NOMO-1 (cell line): Measurements from ENCODE around the gene TBC1D1.

Experiments
- DNase-seq, 2 experiments: peaks; one replicate each; lab custom pipeline; 2025; ENCODE audit not compliant: unreplicated experiment in 2 of 2; lab: John Stamatoyannopoulos, UW

The TBC1D1 gene

GRCh38 chr4:37889849-37890800 lies 759 bp upstream of the TBC1D1 start:
- DNase-seq = no peak

DNA sequence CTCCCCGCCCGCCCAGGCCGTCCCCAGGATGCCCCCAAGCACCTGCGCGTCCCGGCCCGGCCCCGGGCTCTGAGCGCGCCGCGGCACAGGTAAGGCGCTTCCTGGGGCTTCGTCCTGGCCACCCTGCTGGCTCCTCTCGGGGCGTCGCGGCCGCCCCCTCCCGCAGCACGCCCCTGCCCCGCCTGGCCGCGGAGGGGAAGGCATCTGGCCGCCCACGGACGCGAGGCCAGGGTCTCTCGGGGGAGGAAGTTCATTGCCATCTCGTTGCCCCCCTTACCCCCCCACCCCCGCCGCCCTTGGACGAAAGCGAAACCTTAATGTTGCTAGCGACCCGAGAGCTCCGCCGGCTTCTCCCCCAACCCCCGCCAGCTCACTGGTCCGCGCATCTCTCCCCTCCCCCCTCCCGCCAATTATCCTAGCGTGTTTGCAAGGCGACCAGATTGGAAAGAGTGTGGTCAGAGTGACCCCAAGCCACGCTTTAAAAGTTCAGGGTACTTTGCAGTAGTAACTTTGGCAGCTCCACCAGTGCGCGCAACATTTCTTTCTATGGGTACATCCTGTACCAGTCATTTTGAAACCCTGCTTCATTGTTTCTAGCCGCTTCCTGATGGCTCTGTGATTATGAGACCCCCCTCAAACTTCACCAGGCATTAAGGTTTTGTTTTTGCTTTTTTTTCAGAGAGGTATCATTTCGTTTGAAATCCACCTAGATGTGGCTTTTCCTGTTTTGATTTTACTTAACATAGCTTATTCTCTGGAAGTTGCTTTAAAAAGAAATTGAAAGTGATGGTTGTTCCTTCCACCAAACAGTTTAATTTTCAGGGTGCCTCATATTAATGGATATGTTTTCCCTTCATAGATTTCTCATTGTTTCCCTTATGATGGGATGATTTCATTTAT lies 626 bp downstream of the TBC1D1 start:
- peak; percentile 39 to 48 for DNase-seq

DNA sequence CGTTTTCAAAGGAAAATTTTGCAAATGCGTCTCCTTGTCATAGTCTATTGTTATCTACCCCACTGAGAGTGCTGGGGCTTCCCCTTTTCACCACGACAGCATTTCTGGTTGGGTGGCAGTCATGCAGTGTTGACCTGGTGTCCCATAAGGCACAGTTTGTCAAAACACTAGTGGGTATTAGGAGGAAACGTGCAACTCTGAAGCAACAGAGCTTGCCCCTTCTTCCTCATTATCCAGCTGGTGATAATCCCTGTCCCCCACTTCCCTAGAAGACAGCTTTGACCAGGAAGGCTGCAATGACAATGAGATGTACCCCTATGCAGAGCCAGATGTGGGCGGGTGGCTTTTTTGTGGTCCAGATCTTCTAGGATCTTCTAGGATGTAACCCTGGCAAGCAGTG lies 1.8 kb downstream of the TBC1D1 start:
- DNase-seq = peak; percentile 18 to 45

- no peak for DNase-seq
These were observed 2.3 kb downstream of the TBC1D1 start for GRCh38 chr4:37893164-37893563.

GRCh38 chr4:37895271-37895670 lies 4.4 kb downstream of the TBC1D1 start:
- no peak for DNase-seq

DNA sequence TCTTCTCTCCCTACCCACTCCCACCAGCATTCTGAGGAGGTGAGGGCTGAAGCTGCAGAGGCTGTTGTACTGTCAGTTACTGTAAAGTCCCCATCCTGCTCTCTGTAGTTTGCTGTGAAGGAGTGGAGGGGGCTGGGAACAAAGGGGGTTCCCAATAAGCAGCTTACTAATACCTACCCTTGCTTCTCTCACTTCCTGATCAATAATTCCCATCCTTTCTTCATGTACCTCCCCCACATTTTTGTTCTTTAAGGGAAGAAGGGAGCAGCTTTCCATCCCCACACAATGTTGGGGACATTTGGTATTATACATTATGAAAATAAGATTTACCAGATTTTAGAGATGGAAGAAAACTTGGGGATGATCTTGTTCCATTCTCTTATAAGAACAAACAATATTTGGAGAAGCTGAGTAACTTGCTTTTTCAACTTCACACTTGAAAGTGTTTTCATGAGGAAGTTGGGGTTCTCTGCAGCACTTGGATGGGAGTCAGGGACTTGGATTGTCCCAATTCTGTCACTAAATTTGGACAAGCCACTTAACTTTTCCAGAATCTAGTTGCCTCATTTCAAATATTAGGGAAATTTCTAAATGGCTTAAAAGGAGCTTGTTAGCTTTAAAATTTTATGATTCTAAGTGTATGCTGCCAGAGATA lies 5.4 kb downstream of the TBC1D1 start:
- no peak for DNase-seq

DNA sequence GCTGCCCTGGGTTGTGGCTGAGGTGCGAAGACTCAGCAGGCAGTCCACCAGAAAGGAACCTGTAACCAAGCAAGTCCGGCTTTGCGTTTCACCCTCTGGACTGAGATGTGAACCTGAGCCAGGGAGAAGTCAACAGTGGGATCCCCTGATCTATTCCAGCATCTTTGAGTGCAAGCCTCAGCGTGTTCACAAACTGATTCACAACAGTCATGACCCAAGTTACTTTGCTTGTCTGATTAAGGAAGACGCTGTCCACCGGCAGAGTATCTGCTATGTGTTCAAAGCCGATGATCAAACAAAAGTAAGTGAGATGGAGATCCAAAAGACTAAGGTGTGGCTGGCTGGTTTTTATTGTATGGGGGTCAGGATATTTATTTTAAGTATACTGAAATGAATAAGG lies 11.3 kb downstream of the TBC1D1 start:
- no peak for DNase-seq

DNA sequence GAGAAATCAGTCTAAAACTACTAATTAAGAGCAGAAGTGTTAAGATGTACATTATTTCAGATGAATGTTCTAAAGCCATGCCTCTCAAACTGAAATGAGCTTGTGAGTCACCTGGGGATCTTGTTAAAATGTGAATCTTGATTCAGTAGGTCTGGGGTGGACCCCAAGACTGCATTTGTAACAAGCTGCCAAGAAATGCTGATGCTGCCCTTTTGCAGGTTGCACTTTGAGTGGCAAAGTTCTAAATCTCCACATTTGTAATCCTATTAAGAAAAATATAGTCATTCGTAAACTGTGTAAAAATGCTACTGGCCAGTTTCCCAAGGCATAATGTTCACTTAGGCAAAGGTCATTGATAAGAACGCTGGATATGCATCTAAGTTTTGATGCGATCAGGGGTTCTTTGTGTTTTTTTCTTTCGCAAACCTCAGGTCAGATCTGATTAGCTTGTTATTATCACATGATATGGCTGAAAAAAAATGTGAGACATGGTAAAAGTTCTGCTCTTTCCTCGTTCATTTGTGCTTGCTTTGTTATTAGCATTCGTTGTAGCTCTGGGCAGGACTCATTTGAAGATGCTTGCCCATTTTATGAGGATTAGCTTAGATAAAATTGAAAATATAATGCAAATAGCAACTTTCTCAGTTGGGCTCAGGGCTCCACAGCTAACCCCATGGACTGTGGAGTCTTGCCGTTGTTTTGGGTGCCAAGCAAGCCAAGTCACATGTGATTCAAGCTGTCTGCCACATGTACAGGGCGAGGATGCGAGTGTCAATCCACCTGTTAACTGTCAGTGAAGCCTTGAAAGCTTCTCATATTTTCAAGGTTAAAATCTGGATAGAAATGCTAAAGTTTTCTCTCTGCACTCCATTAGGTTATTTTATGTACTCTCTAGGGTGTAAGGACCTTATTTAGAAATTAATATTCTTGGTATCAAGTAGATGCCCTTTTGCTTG lies 12.1 kb downstream of the TBC1D1 start:
- DNase-seq = no peak

DNA sequence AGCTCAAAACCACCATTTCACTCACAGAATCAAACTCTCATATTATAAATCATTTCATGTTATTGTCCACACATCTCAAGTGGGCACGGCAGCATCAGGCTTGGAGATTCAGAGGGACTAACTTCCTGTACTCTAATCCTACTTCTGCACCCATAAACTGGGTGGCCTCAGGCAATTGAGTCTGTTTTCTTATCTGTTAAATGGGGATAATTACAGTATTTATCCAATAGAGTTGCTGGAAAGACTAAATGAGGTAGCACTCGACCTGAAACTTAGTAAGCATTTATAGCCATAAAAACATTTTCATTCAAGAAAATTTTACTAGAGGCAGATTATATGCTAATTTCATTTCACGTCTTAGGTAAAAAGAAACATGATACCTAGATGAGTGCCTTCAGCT lies 13.0 kb downstream of the TBC1D1 start:
- no peak for DNase-seq

DNA sequence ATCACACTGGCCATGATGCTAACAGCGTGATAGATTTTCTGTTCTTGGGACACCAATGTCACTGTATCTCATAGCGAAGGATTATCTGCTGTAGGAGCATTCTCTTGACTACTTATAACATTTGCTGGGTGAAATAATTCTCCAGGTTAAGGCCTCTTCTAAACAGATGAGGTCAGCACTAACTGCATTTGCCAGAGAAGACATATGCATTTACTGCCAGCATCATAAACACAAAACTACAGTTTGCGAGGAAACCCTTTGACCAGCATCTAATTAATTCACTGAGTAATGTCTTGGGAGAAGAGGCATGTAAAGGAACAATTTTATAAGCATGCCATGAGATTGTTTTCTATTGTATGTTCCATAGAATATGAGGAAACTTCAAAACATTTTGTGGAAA lies 13.9 kb downstream of the TBC1D1 start:
- DNase-seq = no peak

DNA sequence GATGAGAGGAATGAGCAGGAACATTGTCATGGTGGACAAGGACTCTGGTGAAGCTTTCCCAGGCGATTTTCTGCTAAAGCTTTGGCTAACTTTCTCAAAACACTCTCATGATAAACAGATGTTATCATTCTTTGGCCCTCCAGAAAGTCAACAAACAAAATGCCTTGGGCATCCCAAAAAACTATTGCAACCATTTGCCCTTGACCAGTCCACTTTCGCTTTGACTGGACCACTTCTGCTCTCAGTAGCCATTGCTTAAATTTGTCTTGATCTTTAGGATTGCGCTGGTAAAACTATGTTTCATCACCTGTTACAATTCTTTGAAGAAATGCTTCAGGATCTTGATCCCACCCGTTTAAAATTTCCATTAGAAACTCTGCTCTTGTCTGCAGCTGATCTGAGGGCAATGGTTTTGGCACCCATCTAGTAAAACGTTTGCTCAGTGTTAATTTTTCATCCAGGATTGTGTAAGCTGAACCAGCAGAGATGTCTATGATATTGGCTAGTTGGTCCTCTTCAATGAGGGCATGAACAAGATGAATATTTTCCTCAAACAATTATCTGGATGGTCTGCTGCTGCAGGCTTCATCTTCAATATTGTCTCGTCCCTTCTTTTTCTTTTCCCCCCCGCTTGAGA lies 14.8 kb downstream of the TBC1D1 start:
- DNase-seq = no peak

- no peak for DNase-seq
These were observed 17.8 kb downstream of the TBC1D1 start for GRCh38 chr4:37908488-37909331.

DNA sequence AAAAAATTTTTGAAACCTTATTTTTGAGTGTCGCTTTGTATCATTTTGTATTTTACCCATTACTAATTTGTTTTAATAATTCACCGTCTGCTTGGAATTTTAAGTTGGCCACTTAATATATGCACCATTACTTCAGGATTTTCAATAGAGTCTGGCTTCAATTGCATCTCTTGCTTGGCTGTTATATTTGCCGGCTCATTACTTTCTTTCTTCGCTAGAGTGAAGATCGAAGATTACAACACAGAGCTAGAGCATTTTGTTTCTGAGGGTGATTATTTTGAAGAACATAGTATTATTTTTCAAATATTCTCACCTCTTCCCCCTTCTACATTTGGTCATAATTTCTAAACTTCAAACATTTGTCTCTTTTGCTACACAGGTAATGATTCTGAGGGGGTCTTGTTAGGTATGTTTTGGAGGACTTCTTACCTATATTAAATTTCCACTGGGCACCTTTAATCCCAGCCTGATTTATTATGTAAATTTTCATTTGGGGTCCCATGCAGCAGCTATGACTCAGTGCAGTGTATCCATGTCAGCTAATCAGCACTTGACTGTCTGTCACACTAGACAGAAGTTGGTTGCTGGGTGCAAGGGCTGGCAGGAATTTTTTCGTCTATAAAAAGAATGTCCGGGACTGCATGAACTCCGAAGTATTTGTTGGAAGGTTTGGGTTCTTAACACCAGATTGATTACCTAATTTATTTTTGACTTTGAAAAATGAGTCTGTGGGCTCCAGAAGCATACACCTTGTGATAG lies 18.6 kb downstream of the TBC1D1 start:
- no peak for DNase-seq

DNA sequence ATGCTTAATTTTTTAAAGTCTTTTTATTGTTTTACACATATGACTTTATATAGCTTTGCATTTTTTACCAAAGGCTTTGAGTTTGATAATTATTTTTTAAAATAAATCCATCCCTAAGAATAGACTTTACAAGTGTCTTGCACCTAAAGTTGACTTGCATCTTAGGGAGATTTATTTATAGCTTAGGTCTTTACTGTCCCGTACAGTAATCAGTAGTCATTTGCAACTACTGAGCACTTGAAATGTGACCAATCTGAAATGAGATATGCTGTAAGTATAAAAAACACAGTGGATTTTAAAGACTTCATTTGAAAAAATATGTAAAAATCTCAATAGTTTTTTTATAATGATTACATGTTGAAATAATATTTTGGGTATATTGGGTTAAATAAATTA lies 19.2 kb downstream of the TBC1D1 start:
- no peak for DNase-seq

- DNase-seq = no peak
These were observed 23.7 kb downstream of the TBC1D1 start for GRCh38 chr4:37914539-37914938.

- DNase-seq = no peak
These were observed 26.5 kb downstream of the TBC1D1 start for GRCh38 chr4:37917388-37917787.

DNA sequence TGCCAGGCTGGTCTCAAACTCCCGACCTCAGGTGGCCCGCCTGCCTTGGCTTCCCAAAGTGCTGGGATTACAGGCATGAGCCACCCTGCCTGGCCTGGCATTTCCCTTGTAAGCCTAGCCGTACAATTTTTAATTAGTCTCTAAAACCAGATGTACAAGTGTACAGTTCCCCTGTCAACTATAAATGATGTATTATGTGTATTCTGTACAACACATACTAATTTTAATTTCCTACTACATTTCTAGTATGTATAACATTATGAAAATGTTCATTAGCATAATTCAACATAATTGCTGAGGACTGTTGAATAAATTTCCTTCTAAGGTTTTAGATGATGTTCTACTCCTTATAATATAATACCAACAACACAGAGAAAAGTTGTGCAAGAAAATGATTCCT lies 27.8 kb downstream of the TBC1D1 start:
- DNase-seq = no peak

- DNase-seq = no peak
These were observed 31.4 kb downstream of the TBC1D1 start for GRCh38 chr4:37922328-37922727.
